ENCODE data around the gene RBM7. TPM values are rescaled to one million over a fixed set of nuclear protein-coding genes. Genes with fewer than 3 reads are reported as not detected.

Gene RBM7
- total RNA-seq, 1 experiment from 2014 or later: 26.4 TPM

DNA sequence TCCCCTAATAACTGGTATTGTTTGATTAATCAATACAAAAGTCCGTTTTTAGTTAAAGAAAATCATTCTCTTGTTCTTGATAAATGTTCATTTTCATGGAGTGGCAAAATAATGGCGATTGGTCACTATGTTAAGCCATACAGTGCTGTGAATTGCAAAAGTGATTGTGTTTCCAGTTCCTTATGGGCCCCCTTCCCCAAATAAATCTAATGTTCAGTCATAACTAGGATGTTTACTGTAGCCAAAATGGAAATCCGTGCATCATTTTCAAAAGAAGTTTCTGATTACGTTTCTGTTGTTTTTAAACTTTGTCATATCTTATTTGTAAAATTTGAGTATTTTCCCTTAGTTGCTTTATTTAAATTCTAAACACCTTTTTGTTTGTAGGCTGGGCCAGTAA, 845 bp downstream of the RBM7 start:
- H3K36me3 Mint-ChIP-seq (ENCODE audit: insufficient read depth, unreplicated experiment): peaks cover 41% of the 10 kb centered on the region
- peaks cover 31% of the 10 kb centered on the region for H3K4me1 Mint-ChIP-seq (ENCODE audit: low read depth, unreplicated experiment)
- CTCF ChIA-PET: no interaction called here
- peak overlapping the region; percentile 99 for H3K27ac Mint-ChIP-seq (ENCODE audit: unreplicated experiment)
- BruUV-seq (replicated peaks): no TSS peak
- no peak for DNase-seq
- no peak for TF ChIP-seq CTCF (IDR thresholded peaks at IDR 0.05; ENCODE audit: unreplicated experiment)
- peak overlapping the region; percentile 95 for H3K4me3 Mint-ChIP-seq (ENCODE audit: low read depth, unreplicated experiment)
- no peaks in the 10 kb centered on the region for H3K27me3 Mint-ChIP-seq (ENCODE audit: unreplicated experiment)
- H3K9me3 Mint-ChIP-seq (ENCODE audit: low read depth, unreplicated experiment): no peaks in the 10 kb centered on the region
- intact Hi-C loops (cut with micrococcal nuclease; ENCODE audit: unreplicated experiment): loop anchor here (2.0 to 5.0 kb wide), 3 partner anchors 37 to 104 kb away; partner anchors contain the start of genes NNMT and REXO2

GRCh38 chr11:114412946-114413345, 12.5 kb downstream of the RBM7 start:
- H3K27me3 Mint-ChIP-seq (ENCODE audit: unreplicated experiment): no peaks in the 10 kb centered on the region
- no TSS peak for BruUV-seq (replicated peaks)
- H3K27ac Mint-ChIP-seq (ENCODE audit: unreplicated experiment): no peak overlapping the region
- no peak for DNase-seq
- no peaks in the 10 kb centered on the region for H3K4me1 Mint-ChIP-seq (ENCODE audit: low read depth, unreplicated experiment)
- no peak overlapping the region for H3K4me3 Mint-ChIP-seq (ENCODE audit: low read depth, unreplicated experiment)
- CTCF ChIA-PET: no interaction called here
- no peak for TF ChIP-seq CTCF (IDR thresholded peaks at IDR 0.05; ENCODE audit: unreplicated experiment)
- peaks cover 10% of the 10 kb centered on the region for H3K36me3 Mint-ChIP-seq (ENCODE audit: insufficient read depth, unreplicated experiment)
- intact Hi-C loops (cut with micrococcal nuclease; ENCODE audit: unreplicated experiment): no loop called here
- H3K9me3 Mint-ChIP-seq (ENCODE audit: low read depth, unreplicated experiment): no peaks in the 10 kb centered on the region

DNA sequence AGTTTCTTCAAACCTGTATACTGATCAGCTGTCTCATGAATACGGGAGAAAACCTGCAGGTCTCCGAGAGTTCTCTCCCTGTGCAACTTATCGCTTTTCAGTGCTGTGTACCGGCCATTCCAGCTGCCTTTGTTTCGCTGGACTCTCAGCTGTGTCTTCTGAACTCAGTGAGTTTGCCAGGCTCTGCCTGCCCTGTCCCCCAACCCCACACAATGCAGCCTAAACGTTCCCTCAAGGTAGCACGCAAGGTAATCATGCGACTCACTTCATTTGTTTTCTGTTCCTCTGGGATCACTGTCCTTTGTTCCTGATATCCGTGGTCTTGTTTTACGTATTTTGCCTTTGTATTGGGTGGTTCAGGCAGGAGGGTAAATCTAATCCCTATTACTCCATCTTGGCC, 13.5 kb downstream of the RBM7 start:
- intact Hi-C loops (cut with micrococcal nuclease; ENCODE audit: unreplicated experiment): no loop called here
- TF ChIP-seq CTCF (IDR thresholded peaks at IDR 0.05; ENCODE audit: unreplicated experiment): no peak
- no peak for DNase-seq
- no peak overlapping the region for H3K27ac Mint-ChIP-seq (ENCODE audit: unreplicated experiment)
- no peak overlapping the region for H3K4me3 Mint-ChIP-seq (ENCODE audit: low read depth, unreplicated experiment)
- BruUV-seq (replicated peaks): no TSS peak
- no peaks in the 10 kb centered on the region for H3K4me1 Mint-ChIP-seq (ENCODE audit: low read depth, unreplicated experiment)
- H3K9me3 Mint-ChIP-seq (ENCODE audit: low read depth, unreplicated experiment): no peaks in the 10 kb centered on the region
- CTCF ChIA-PET: no interaction called here
- peaks cover 10% of the 10 kb centered on the region for H3K36me3 Mint-ChIP-seq (ENCODE audit: insufficient read depth, unreplicated experiment)
- H3K27me3 Mint-ChIP-seq (ENCODE audit: unreplicated experiment): no peaks in the 10 kb centered on the region

GRCh38 chr11:114416441-114416961, 16.0 kb downstream of the RBM7 start:
- no TSS peak for BruUV-seq (replicated peaks)
- no peaks in the 10 kb centered on the region for H3K9me3 Mint-ChIP-seq (ENCODE audit: low read depth, unreplicated experiment)
- intact Hi-C loops (cut with micrococcal nuclease; ENCODE audit: unreplicated experiment): no loop called here
- no peak for DNase-seq
- no peak overlapping the region for H3K27ac Mint-ChIP-seq (ENCODE audit: unreplicated experiment)
- no peak overlapping the region for H3K4me3 Mint-ChIP-seq (ENCODE audit: low read depth, unreplicated experiment)
- H3K4me1 Mint-ChIP-seq (ENCODE audit: low read depth, unreplicated experiment): no peaks in the 10 kb centered on the region
- TF ChIP-seq CTCF (IDR thresholded peaks at IDR 0.05; ENCODE audit: unreplicated experiment): no peak
- H3K36me3 Mint-ChIP-seq (ENCODE audit: insufficient read depth, unreplicated experiment): peaks cover 3% of the 10 kb centered on the region
- CTCF ChIA-PET: interaction anchor here (0.6 kb wide), 1 partner anchor 818 kb away, joined by 3 read pairs; no protein-coding TSS in a partner anchor
- no peaks in the 10 kb centered on the region for H3K27me3 Mint-ChIP-seq (ENCODE audit: unreplicated experiment)

Data from Calu3 (cell line).